ENCODE measurements around the gene RNF222. TPM values are rescaled to one million over a fixed set of nuclear protein-coding genes. Genes with fewer than 3 reads are reported as not detected.

RNF222 gene, protein sequence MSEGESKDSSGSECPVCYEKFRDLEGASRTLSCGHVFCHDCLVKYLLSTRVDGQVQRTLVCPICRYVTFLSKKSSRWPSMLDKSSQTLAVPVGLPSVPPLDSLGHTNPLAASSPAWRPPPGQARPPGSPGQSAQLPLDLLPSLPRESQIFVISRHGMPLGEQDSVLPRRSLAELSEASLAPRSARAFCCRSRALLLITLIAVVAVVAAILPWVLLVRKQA
- not detected in 2 replicates for total RNA-seq

DNA sequence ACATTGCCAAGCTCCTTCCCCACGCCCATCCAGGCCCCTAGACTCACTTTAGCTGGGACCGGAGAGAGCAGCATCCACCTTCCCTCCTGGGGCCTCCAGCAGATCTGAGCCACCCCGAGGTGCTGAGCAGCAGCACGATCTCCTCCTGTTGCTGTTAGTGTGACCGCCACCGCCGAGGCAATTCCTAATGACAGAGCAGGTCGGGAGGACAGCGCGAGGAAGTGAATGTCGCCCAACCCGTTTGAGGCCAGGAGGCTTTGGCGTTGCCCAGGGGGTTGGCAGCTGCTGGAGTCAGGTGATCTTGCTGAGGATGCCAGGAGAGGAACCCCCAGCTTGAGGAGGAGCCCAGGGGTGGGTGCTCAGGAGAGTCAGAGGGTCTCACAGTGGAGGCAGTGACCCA, at the start of gene RNF222:
Gene RNF222 (minus strand): TSS at position 192 of the 400 bp plus-strand sequence. CDS start 4,366 bp downstream, outside the sequence.

DNA sequence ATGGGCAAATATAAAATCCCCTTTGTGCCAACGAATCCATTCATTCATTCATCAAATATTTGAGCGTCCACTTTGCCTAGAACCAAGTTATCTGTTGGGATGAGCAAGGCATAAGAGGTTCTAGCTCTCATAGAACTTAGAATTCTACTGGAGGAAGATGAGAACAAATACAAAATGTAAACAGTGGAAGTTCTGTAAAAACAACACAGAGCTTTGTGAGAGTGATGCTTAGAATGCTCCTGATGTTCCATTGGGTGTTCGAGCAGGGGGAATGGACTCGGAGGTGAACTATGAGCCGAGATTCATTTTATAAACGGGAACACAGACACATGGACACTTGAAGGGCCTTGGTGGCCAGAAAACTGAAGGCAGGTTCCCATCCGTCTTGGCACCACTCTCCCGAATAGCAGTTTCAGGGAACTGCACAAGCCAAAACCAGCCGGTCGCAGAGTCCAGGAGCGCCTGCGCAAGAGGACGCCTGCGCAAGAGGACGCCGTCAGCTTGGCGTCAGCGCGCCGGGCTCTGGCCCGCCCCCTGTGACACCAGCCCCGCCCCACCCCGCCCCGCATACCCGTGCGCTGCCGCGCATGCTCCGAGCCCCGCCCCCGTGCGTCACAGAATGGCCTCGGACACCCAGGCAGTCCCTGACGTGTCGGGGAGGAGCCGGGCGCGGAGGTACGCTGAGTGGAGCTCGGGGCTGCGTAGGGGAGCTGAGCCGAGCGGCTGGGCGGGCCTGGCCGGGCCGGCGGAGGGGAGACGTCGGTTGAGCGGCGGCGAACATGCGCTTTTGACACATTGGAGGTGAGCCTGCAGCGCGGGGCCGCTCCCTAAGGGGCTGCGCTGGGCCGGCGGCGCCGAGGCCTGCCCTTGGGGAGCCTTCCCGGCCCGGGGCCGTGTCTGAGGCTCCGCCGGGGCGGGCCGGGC, 37.9 kb upstream of the RNF222 start, which contains the start of gene NDEL1:
Gene NDEL1 (plus strand): TSS at position 640 of the 924 bp plus-strand sequence. CDS start 8,388 bp downstream, outside the sequence.

DNA sequence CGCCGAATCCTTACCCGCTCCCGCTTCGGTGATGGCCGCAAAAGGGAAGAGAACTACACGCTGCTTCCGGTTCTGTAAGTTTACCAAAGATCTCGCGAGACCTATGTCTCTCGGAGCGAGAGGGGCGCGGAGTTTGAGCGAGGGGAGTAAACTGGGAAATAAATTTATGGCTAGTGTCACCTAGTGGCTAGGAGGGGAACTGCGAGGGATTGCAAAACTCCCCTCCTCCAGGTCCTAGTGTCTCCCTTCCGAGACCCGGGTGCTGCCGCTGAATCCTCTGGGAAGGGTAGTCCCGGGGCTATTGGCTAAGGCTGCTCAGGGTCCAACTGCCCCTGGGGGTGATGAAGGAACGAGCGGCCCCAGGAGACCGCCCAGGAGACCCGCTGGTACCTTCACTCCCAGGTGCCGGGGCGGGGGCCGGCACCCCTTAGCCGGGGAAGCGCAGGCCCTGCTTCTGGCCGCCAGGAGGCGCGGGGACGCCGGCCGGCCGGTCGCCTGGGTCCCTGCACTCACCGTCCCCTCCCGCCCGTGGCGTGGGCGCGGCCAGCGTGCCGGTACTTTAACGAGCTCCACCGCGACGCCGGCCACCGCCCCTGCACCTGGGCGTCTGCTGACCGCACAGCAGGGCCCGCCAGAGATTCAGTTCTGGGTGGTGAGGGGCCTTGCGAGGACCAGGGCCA, 14.3 kb downstream of the RNF222 start, which contains the start of gene RPL26:
Gene RPL26 (minus strand): TSS at position 51 of the 680 bp plus-strand sequence. CDS start 883 bp downstream, outside the sequence.

DNA sequence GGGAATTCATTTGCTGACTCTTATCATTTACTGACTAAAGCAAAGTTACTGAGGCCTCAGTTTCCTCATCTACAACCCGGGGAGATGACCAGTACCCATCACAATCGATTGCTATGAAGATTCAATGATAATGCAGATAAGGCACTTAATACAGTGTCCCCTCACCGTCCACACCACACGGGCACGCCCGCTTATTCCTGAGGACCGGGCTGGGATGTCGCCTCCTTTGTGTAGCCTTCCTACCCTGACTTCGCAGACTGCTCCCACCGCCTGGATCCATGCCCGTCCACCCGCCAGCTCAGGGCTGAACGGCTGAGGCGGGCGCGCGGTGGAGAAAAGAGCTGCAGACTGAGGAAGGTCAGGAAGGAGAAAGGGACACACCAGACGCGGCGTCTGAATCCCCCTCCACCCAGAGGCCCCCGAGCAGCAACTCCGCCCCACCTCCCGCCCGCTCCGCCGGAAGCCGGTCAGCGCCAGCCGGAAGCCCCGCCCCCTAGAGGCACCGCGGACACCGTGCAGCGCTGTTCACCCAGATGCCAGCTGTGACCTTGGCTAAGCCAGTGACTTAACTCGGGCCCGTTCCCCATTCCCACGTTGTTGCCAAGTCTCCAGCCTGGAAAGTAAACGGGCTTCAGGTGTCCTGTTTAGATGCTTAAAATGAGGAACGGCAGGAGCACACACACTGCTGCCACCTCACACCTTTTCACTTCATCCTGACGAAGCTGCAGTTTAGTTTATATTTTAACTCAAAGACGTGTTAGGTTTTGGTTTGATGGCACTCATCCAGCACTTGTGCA, 21.2 kb downstream of the RNF222 start, which contains the start of gene KRABD2:
Gene KRABD2 (minus strand): TSS at position 434 of the 797 bp plus-strand sequence.

Other genes with a start within 250 kb of the RNF222 start
- gene PER1, start 245.4 kb downstream of the RNF222 start, total RNA-seq: 3.0 and 11.3 TPM in 2 replicates
- 5.9 and 8.2 TPM in 2 replicates for gene VAMP2, start 234.9 kb downstream of the RNF222 start, total RNA-seq
- 14.6 and 26.1 TPM in 2 replicates for gene TMEM107, start 221.4 kb downstream of the RNF222 start, total RNA-seq
- 6.4 and 7.1 TPM in 2 replicates for gene BORCS6, start 207.6 kb downstream of the RNF222 start, total RNA-seq
- gene AURKB, start 187.3 kb downstream of the RNF222 start, total RNA-seq: 1.5 and 16.7 TPM in 2 replicates
- gene CTC1, start 149.8 kb downstream of the RNF222 start, total RNA-seq: 2.7 and 3.4 TPM in 2 replicates
- gene PFAS, start 148.5 kb downstream of the RNF222 start, total RNA-seq: 14.3 and 26.4 TPM in 2 replicates
- 5.0 and 5.9 TPM in 2 replicates for gene RANGRF, start 109.2 kb downstream of the RNF222 start, total RNA-seq
- 0.59 and 0.65 TPM in 2 replicates for gene SLC25A35, start 102.4 kb downstream of the RNF222 start, total RNA-seq
- gene ARHGEF15, start 87.6 kb downstream of the RNF222 start, total RNA-seq: under 0.01 TPM in 1 of 2 replicates, not detected in the other
- not detected in 2 replicates for gene ODF4, start 58.0 kb downstream of the RNF222 start, total RNA-seq
- gene RPL26, start 14.6 kb downstream of the RNF222 start, total RNA-seq: 1,578 and 4,116 TPM in 2 replicates
- 50.5 and 89.8 TPM in 2 replicates for gene NDEL1, start 38.1 kb upstream of the RNF222 start, total RNA-seq
- 166 and 185 TPM in 2 replicates for gene MYH10, start 232.9 kb upstream of the RNF222 start, total RNA-seq

Data from smooth muscle cell of the umbilical artery (primary cell).